GM23248 (cell line): ENCODE measurements around the gene LSM11.

Experiments used
- EZH2 ChIP-seq: fragments of 200-600 bp; sonication (generic); IDR thresholded peaks from 2 replicates; pipeline ENCODE4 v1.6.1; 2018; ENCODE audit warnings: antibody characterized with exemption, mild to moderate bottlenecking; ENCODE audit not compliant: insufficient read depth, poor library complexity, severe bottlenecking
- EZH2phosphoT487 ChIP-seq: fragments of 200-600 bp; sonication (generic); IDR thresholded peaks from 2 replicates; pipeline ENCODE4 v1.6.1; 2018; ENCODE audit warnings: antibody characterized with exemption, moderate library complexity, mild to moderate bottlenecking, low read depth; ENCODE audit not compliant: insufficient read depth

DNA sequence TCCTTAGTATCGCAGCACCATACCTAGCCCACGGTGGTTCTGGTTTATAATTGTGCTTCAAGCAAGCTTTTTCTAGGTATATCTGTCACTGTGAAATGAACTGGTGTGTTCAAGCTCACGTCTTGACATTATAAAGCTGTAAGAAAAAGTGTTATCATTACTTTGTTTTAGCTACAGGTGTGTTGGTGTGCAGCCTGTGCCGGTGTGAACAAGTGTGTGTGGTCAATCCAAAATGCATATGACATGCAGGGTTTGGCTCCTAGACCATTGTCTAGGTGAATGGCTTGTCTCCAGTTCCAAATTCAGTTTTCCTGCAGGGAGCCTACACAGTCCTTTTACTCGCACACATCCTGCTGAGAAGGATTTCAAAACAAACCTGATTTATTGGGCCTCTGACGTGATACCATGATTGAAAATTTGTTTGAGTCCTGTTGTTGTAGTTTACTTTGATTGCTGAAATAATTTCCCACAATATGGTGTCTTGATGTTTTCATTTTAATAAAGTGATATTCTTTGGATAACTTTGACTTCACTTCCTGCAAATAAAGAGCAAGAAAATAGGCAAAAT, 3.7 kb downstream of the LSM11 start:
- TF ChIP-seq EZH2phosphoT487 (no peak), EZH2 (no peak)
